Vagina (tissue), 2 donors: ENCODE results near the gene LHFPL3. TPM values are rescaled to one million over a fixed set of nuclear protein-coding genes. Genes with fewer than 3 reads are reported as not detected.

ENCODE experiments used
- DNase-seq, 2 donors: peaks; one replicate each; pipeline ENCODE4 v3.0.0-alpha.2; 2017; ENCODE audit errors: extremely low spot score in 2 of 2
- H3K27ac ChIP-seq: fragments of 200-600 bp; sonication (generic); one replicate; pipeline ENCODE4 v1.5.1; 2019
- H3K27me3 ChIP-seq: fragments of 200-600 bp; sonication (generic); one replicate; pipeline ENCODE4 v1.5.1; 2019
- H3K36me3 ChIP-seq, 2 donors: fragments of 200-600 bp; sonication (generic); one replicate each; pipeline ENCODE4 v1.5.1; 2017 to 2019
- H3K4me1 ChIP-seq: fragments of 200-600 bp; sonication (generic); one replicate; pipeline ENCODE4 v1.5.1; 2019
- H3K4me3 ChIP-seq, 2 donors: fragments of 200-600 bp; sonication (generic); 1 replicate in 1 of 2; 2 replicates in 1 of 2; pipeline ENCODE4 v1.5.1; 2016 to 2019
- H3K9me3 ChIP-seq: fragments of 200-600 bp; sonication (generic); one replicate; pipeline ENCODE4 v1.5.1; 2019
- POLR2A ChIP-seq, 2 donors: fragments of 450-650 bp; IDR thresholded peaks; one replicate each; pipeline ENCODE4 v1.6.1; 2017; ENCODE audit warnings: antibody characterized with exemption in 2 of 2, mild to moderate bottlenecking in 2 of 2, moderate library complexity in 2 of 2
- POLR2AphosphoS5 ChIP-seq, 2 donors: sonication (generic); formaldehyde crosslinking; IDR thresholded peaks; one replicate each; pipeline ENCODE4 v1.9.0; 2017; ENCODE audit warnings: antibody characterized with exemption in 2 of 2, mild to moderate bottlenecking in 2 of 2, low read depth in 1 of 2; ENCODE audit not compliant: insufficient read depth in 1 of 2
- intact Hi-C: fragments of 100-400 bp; cut with DNase I; formaldehyde crosslinking; loops from one replicate; pipeline ENCODE4 v1.15.1; 2023
- total RNA-seq: library from RNA; depleted of rRNA; stranded (reverse); fragments of >200 nt; gene quantifications from one replicate; pipeline ENCODE4 v1.2.3, GENCODE V29; 2016
- TF ChIP-seq, protein P1 (sequence below), 3 experiments: fragments of 450-650 bp in 2 of 3; fragments of 200-600 bp in 1 of 3; sonication (generic) in 1 of 3; IDR thresholded peaks; one replicate each; pipeline ENCODE4 v1.5.1; 2017 to 2019; ENCODE audit warnings: antibody characterized with exemption in 3 of 3, mild to moderate bottlenecking in 2 of 3, moderate library complexity in 2 of 3

Gene LHFPL3
- total RNA-seq, 1 donor from 2014 or later, result not detected

GRCh38 chr7:104431930-104432329 is 103.5 kb downstream of the LHFPL3 start:
- TF ChIP-seq POLR2A (IDR thresholded peaks at IDR 0.05) (no peak), POLR2AphosphoS5 (IDR thresholded peaks at IDR 0.05; ENCODE audit: insufficient read depth in 1 of 2, low read depth in 1 of 2) (no peak)
- TF ChIP-seq, protein P1, sequence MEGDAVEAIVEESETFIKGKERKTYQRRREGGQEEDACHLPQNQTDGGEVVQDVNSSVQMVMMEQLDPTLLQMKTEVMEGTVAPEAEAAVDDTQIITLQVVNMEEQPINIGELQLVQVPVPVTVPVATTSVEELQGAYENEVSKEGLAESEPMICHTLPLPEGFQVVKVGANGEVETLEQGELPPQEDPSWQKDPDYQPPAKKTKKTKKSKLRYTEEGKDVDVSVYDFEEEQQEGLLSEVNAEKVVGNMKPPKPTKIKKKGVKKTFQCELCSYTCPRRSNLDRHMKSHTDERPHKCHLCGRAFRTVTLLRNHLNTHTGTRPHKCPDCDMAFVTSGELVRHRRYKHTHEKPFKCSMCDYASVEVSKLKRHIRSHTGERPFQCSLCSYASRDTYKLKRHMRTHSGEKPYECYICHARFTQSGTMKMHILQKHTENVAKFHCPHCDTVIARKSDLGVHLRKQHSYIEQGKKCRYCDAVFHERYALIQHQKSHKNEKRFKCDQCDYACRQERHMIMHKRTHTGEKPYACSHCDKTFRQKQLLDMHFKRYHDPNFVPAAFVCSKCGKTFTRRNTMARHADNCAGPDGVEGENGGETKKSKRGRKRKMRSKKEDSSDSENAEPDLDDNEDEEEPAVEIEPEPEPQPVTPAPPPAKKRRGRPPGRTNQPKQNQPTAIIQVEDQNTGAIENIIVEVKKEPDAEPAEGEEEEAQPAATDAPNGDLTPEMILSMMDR (IDR thresholded peaks at IDR 0.05), result no peak
- Histone ChIP-seq H3K9me3 (no peaks in the 10 kb centered on the region), H3K36me3 (no peaks in the 10 kb centered on the region), H3K27ac (no peak overlapping the region), H3K4me3 (no peak overlapping the region), H3K4me1 (no peaks in the 10 kb centered on the region), H3K27me3 (no peaks in the 10 kb centered on the region)
- intact Hi-C loops, result no loop called here
- no peak for DNase-seq

GRCh38 chr7:104434129-104434528 is 105.7 kb downstream of the LHFPL3 start:
- intact Hi-C loops, result no loop called here
- H3K36me3 ChIP-seq, result no peaks in the 10 kb centered on the region
- no peaks in the 10 kb centered on the region for H3K4me1 ChIP-seq
- H3K9me3 ChIP-seq, result no peaks in the 10 kb centered on the region
- no peak overlapping the region for H3K4me3 ChIP-seq
- TF ChIP-seq POLR2AphosphoS5 (IDR thresholded peaks at IDR 0.05; ENCODE audit: insufficient read depth in 1 of 2, low read depth in 1 of 2) (no peak), POLR2A (IDR thresholded peaks at IDR 0.05) (no peak)
- TF ChIP-seq, protein P1 (IDR thresholded peaks at IDR 0.05), result no peak
- H3K27me3 ChIP-seq, result no peaks in the 10 kb centered on the region
- no peak for DNase-seq
- H3K27ac ChIP-seq, result no peak overlapping the region

DNA sequence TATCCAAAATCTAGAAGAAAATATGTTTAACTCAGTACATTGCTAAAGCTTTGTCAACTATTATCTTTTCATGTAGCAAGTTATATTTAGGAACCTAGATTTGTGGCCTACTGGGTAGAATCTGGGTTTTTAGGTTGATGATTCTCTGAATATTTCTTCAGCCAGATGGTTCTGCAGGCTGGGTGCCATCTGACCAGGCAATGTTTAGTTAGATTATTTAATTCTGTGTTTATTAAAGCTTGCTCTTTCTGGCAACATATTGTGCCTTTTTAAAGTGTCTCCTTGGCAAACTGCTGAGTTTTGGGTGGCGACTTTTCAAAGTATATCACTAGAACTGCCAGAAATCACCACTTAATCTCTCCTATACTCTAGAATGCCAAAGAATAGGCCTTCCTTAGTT is 114.1 kb downstream of the LHFPL3 start:
- Histone ChIP-seq H3K9me3 (no peaks in the 10 kb centered on the region), H3K36me3 (no peaks in the 10 kb centered on the region), H3K27me3 (no peaks in the 10 kb centered on the region), H3K4me3 (no peak overlapping the region), H3K27ac (no peak overlapping the region), H3K4me1 (no peaks in the 10 kb centered on the region)
- DNase-seq, result no peak
- TF ChIP-seq, protein P1 (IDR thresholded peaks at IDR 0.05), result no peak
- TF ChIP-seq POLR2A (IDR thresholded peaks at IDR 0.05) (no peak), POLR2AphosphoS5 (IDR thresholded peaks at IDR 0.05; ENCODE audit: insufficient read depth in 1 of 2, low read depth in 1 of 2) (no peak)
- intact Hi-C loops, result no loop called here

DNA sequence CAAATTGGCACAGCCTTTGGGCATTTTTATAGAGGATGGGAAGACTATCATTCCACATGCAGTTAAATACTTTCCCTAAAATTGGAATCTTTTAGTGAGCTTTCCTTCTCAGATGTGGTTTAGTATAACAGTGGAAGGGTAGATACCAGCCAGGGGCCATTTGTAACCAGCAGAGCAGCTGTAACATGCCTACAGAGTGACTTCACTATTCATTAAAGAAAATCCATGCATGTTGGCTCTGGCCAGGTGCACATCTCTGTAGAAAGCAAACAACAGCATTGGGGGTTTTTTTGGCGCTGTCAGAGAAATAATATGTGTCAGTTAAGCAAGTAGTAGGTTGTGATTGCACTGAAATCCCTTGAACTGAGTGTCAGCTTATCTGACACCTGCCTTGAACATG is 115.6 kb downstream of the LHFPL3 start:
- no peak overlapping the region for H3K4me3 ChIP-seq
- H3K4me1 ChIP-seq, result no peaks in the 10 kb centered on the region
- H3K27me3 ChIP-seq, result no peaks in the 10 kb centered on the region
- intact Hi-C loops, result no loop called here
- no peaks in the 10 kb centered on the region for H3K36me3 ChIP-seq
- H3K27ac ChIP-seq, result no peak overlapping the region
- no peak for TF ChIP-seq POLR2A (IDR thresholded peaks at IDR 0.05)
- no peak for TF ChIP-seq POLR2AphosphoS5 (IDR thresholded peaks at IDR 0.05; ENCODE audit: insufficient read depth in 1 of 2, low read depth in 1 of 2)
- TF ChIP-seq, protein P1 (IDR thresholded peaks at IDR 0.05), result no peak
- DNase-seq, result no peak
- no peaks in the 10 kb centered on the region for H3K9me3 ChIP-seq

GRCh38 chr7:104445393-104445792 is 117.0 kb downstream of the LHFPL3 start:
- H3K27ac ChIP-seq, result no peak overlapping the region
- intact Hi-C loops, result no loop called here
- H3K36me3 ChIP-seq, result no peaks in the 10 kb centered on the region
- H3K4me3 ChIP-seq, result no peak overlapping the region
- H3K4me1 ChIP-seq, result no peaks in the 10 kb centered on the region
- H3K9me3 ChIP-seq, result no peaks in the 10 kb centered on the region
- no peaks in the 10 kb centered on the region for H3K27me3 ChIP-seq
- no peak for TF ChIP-seq POLR2AphosphoS5 (IDR thresholded peaks at IDR 0.05; ENCODE audit: insufficient read depth in 1 of 2, low read depth in 1 of 2)
- TF ChIP-seq, protein P1 (IDR thresholded peaks at IDR 0.05), result no peak
- TF ChIP-seq POLR2A (IDR thresholded peaks at IDR 0.05), result no peak
- no peak for DNase-seq
